K562 (cell line): ENCODE results near the gene GALNT7.

ENCODE experiments used
- CEBPB ChIP-seq: fragments of 450-650 bp; IDR thresholded peaks from 2 replicates; pipeline ENCODE4 v1.6.1; 2016; ENCODE audit warnings: missing genetic modification characterization, missing compliant biosample characterization
- GABPB2 ChIP-seq: fragments of 250-450 bp; sonication (Bioruptor Pico); conservative IDR thresholded peaks from 2 replicates; pipeline ENCODE4 v1.5.1; 2021; ENCODE audit warnings: mild to moderate bottlenecking
- MAZ ChIP-seq, 2 experiments: fragments of 450-650 bp in 1 of 2; sonication (generic) in 1 of 2; formaldehyde crosslinking; IDR thresholded peaks in 1 of 2; conservative IDR thresholded peaks in 1 of 2; 2 replicates each; pipeline versions ENCODE4 v1.4.0 to v1.5.0; 2020; ENCODE audit warnings: mild to moderate bottlenecking in 1 of 2, missing genetic modification reagents in 1 of 2
- NR2C1 ChIP-seq, 2 experiments: fragments of 450-650 bp; IDR thresholded peaks; 2 replicates each; pipeline ENCODE4 v1.6.1; 2017; ENCODE audit warnings: mild to moderate bottlenecking in 2 of 2, antibody characterized with exemption in 1 of 2, inconsistent platforms in 1 of 2, missing compliant biosample characterization in 1 of 2, missing genetic modification characterization in 1 of 2
- POLR2A ChIP-seq: fragments of 450-650 bp; conservative IDR thresholded peaks from 2 replicates; pipeline ENCODE4 v1.6.1; 2016
- POLR2AphosphoS5 ChIP-seq: IDR thresholded peaks from 2 replicates; pipeline ENCODE4 v1.6.1; 2011; ENCODE audit warnings: mild to moderate bottlenecking, low read depth, low read length, moderate library complexity; ENCODE audit not compliant: control insufficient read depth, insufficient read depth

- TF ChIP-seq NR2C1 (IDR thresholded peaks at IDR 0.05) (no peak), NR2C1 (tag; IDR thresholded peaks at IDR 0.05) (no peak), POLR2AphosphoS5 (peak; percentile 58; the same call in 1 of the 2 replicates), MAZ (CRISPR knock-in tag; conservative IDR thresholded peaks at IDR 0.05 in 1 of 2, IDR thresholded peaks at IDR 0.05 in 1 of 2) (no peak), GABPB2 (CRISPR knock-in tag) (no peak), POLR2A (no peak), CEBPB (no peak)
Measured at GRCh38 chr4:173275150-173275549, 106.5 kb downstream of the GALNT7 start.
